ENCODE measurements around the gene VHLL. TPM values are rescaled to one million over a fixed set of nuclear protein-coding genes. Genes with fewer than 3 reads are reported as not detected.
"Not testable (repeated sequence)": the region's sequence is repeated elsewhere in the genome, so short reads cannot be mapped to it uniquely, and the experiment has no call there.

Gene VHLL
- not detected for total RNA-seq
- polyA plus RNA-seq: not detected
- not detected for total RNA-seq

GRCh38 chr1:156298852-156299357, at the start of gene VHLL:
TSS of gene VHLL (minus strand) at chr1:156299307. CDS start at chr1:156299189, 118 bp downstream.
- no peak for ATAC-seq
- CTCF ChIA-PET: no interaction called here

GRCh38 chr1:156347331-156347730, 48.2 kb upstream of the VHLL start:
- H3K27ac Mint-ChIP-seq: no peak overlapping the region
- Histone ChIP-seq H3K4me1 (ENCODE audit: control insufficient read depth in 2 of 2, insufficient read depth in 2 of 2, low read length in 2 of 2) (no peaks in the 10 kb centered on the region), H3K4me3 (ENCODE audit: low read length) (no peak overlapping the region), H3K36me3 (ENCODE audit: control insufficient read depth in 2 of 3, insufficient read depth in 3 of 3, low read length in 3 of 3) (no peaks in the 10 kb centered on the region), H3K27me3 (ENCODE audit: control insufficient read depth in 2 of 2, insufficient read depth in 2 of 2, low read length in 2 of 2) (no peaks in the 10 kb centered on the region), H3K27ac (ENCODE audit: low read depth, low read length) (no peak overlapping the region), H3K9me3 (ENCODE audit: control insufficient read depth in 2 of 3, low read length in 3 of 3) (no peaks in the 10 kb centered on the region)
- no peak overlapping the region for H3K4me3 Mint-ChIP-seq
- POLR2A ChIA-PET: no interaction called here
- CTCF ChIA-PET: no interaction called here
- intact Hi-C loops (cut with micrococcal nuclease): no loop called here
- no peaks in the 10 kb centered on the region for H3K9me3 Mint-ChIP-seq
- H3K4me1 Mint-ChIP-seq: peaks cover 0 to 5% (median 0%) of the 10 kb centered on the region in 7 donors
- no peaks in the 10 kb centered on the region for H3K36me3 Mint-ChIP-seq
- peaks cover 0 to 57% (median 8%) of the 10 kb centered on the region in 5 donors for H3K27me3 Mint-ChIP-seq
- ATAC-seq (no peak), DNase-seq (no peak)

More at GRCh38 chr1:156298852-156299357, at the start of gene VHLL:
- H3K4me3 Mint-ChIP-seq: no peak within 1 kb of the TSS
- H3K4me3 ChIP-seq (ENCODE audit: low read length): no peak within 1 kb of the TSS
- H3K27ac Mint-ChIP-seq: peak within 1 kb of the TSS in 1 of 9 donors; percentile 10
- no peak for DNase-seq
- H3K4me1 Mint-ChIP-seq: peaks cover 7 to 25% (median 19%) of the 10 kb centered on the region in 7 donors
- peaks cover 9 to 13% of the 10 kb centered on the region in 2 donors for H3K4me1 ChIP-seq (ENCODE audit: control insufficient read depth in 2 of 2, insufficient read depth in 2 of 2, low read length in 2 of 2)
- no peak within 1 kb of the TSS for H3K27ac ChIP-seq (ENCODE audit: low read depth, low read length)
- H3K27me3 ChIP-seq (ENCODE audit: control insufficient read depth in 2 of 2, insufficient read depth in 2 of 2, low read length in 2 of 2): no peaks in the 10 kb centered on the region
- POLR2A ChIA-PET: no interaction called here
- no peaks in the 10 kb centered on the region for H3K9me3 Mint-ChIP-seq
- no peaks in the 10 kb centered on the region for H3K36me3 Mint-ChIP-seq
- no peaks in the 10 kb centered on the region for H3K9me3 ChIP-seq (ENCODE audit: control insufficient read depth in 2 of 3, low read length in 3 of 3)
- peaks cover 0 to 4% (median 0%) of the 10 kb centered on the region in 3 experiments for H3K36me3 ChIP-seq (ENCODE audit: control insufficient read depth in 2 of 3, insufficient read depth in 3 of 3, low read length in 3 of 3)
- intact Hi-C loops (cut with micrococcal nuclease): no loop called here
- H3K27me3 Mint-ChIP-seq: no peaks in the 10 kb centered on the region

GRCh38 chr1:156346636-156347035, 47.5 kb upstream of the VHLL start:
- H3K9me3 ChIP-seq (ENCODE audit: control insufficient read depth in 2 of 3, low read length in 3 of 3): no peaks in the 10 kb centered on the region
- Mint-ChIP-seq H3K4me1 (peaks cover 0 to 5% (median 0%) of the 10 kb centered on the region in 7 donors), H3K27me3 (peaks cover 0 to 55% (median 8%) of the 10 kb centered on the region in 5 donors), H3K27ac (no peak overlapping the region), H3K9me3 (no peaks in the 10 kb centered on the region), H3K36me3 (no peaks in the 10 kb centered on the region), H3K4me3 (no peak overlapping the region)
- no peaks in the 10 kb centered on the region for H3K27me3 ChIP-seq (ENCODE audit: control insufficient read depth in 2 of 2, insufficient read depth in 2 of 2, low read length in 2 of 2)
- DNase-seq (no peak), ATAC-seq (no peak)
- CTCF ChIA-PET: interaction anchor here (0.6 kb wide), 1 partner anchor 259 kb away, joined by 4 read pairs; no protein-coding TSS in a partner anchor
- H3K36me3 ChIP-seq (ENCODE audit: control insufficient read depth in 2 of 3, insufficient read depth in 3 of 3, low read length in 3 of 3): no peaks in the 10 kb centered on the region
- H3K4me1 ChIP-seq (ENCODE audit: control insufficient read depth in 2 of 2, insufficient read depth in 2 of 2, low read length in 2 of 2): no peaks in the 10 kb centered on the region
- intact Hi-C loops (cut with micrococcal nuclease): no loop called here
- no peak overlapping the region for H3K4me3 ChIP-seq (ENCODE audit: low read length)
- H3K27ac ChIP-seq (ENCODE audit: low read depth, low read length): no peak overlapping the region
- POLR2A ChIA-PET: no interaction called here

- H3K9me3 ChIP-seq (ENCODE audit: control insufficient read depth in 2 of 3, low read length in 3 of 3); H3K36me3 Mint-ChIP-seq; H3K9me3 Mint-ChIP-seq; H3K4me1 ChIP-seq (ENCODE audit: control insufficient read depth in 2 of 2, insufficient read depth in 2 of 2, low read length in 2 of 2); H3K4me1 Mint-ChIP-seq; H3K36me3 ChIP-seq (ENCODE audit: control insufficient read depth in 2 of 3, insufficient read depth in 3 of 3, low read length in 3 of 3); DNase-seq; H3K27me3 ChIP-seq (ENCODE audit: control insufficient read depth in 2 of 2, insufficient read depth in 2 of 2, low read length in 2 of 2); H3K27ac ChIP-seq (ENCODE audit: low read depth, low read length); ATAC-seq; POLR2A ChIA-PET; H3K27ac Mint-ChIP-seq; H3K4me3 Mint-ChIP-seq; intact Hi-C loops (cut with micrococcal nuclease); H3K4me3 ChIP-seq (ENCODE audit: low read length): not testable (repeated sequence)
- CTCF ChIA-PET: interaction anchor here (0.6 kb wide), 2 partner anchors 259 to 441 kb away, joined by 4 read pairs; no protein-coding TSS in a partner anchor
- H3K27me3 Mint-ChIP-seq: peaks cover 0 to 49% (median 8%) of the 10 kb centered on the region in 5 donors
Observed at GRCh38 chr1:156346035-156346434, 46.9 kb upstream of the VHLL start.

- no peaks in the 10 kb centered on the region for H3K9me3 ChIP-seq (ENCODE audit: control insufficient read depth in 2 of 3, low read length in 3 of 3)
- H3K9me3 Mint-ChIP-seq: no peaks in the 10 kb centered on the region
- intact Hi-C loops (cut with micrococcal nuclease): no loop called here
- no peaks in the 10 kb centered on the region for H3K4me1 ChIP-seq (ENCODE audit: control insufficient read depth in 2 of 2, insufficient read depth in 2 of 2, low read length in 2 of 2)
- no peaks in the 10 kb centered on the region for H3K27me3 ChIP-seq (ENCODE audit: control insufficient read depth in 2 of 2, insufficient read depth in 2 of 2, low read length in 2 of 2)
- no peak overlapping the region for H3K4me3 Mint-ChIP-seq
- no peaks in the 10 kb centered on the region for H3K36me3 Mint-ChIP-seq
- H3K36me3 ChIP-seq (ENCODE audit: control insufficient read depth in 2 of 3, insufficient read depth in 3 of 3, low read length in 3 of 3): no peaks in the 10 kb centered on the region
- ChIA-PET POLR2A (no interaction called here), CTCF (interaction anchor here (1.2 kb wide), 1 partner anchor 11 kb away, joined by 3 read pairs; no protein-coding TSS in a partner anchor)
- H3K27ac Mint-ChIP-seq: no peak overlapping the region
- no peak overlapping the region for H3K4me3 ChIP-seq (ENCODE audit: low read length)
- no peak for ATAC-seq
- DNase-seq: no peak
- H3K27ac ChIP-seq (ENCODE audit: low read depth, low read length): no peak overlapping the region
- peaks cover 0 to under 1% (median 0%) of the 10 kb centered on the region in 7 donors for H3K4me1 Mint-ChIP-seq
- peaks cover 0 to 48% (median 8%) of the 10 kb centered on the region in 5 donors for H3K27me3 Mint-ChIP-seq
Observed at GRCh38 chr1:156344409-156344808, 45.3 kb upstream of the VHLL start.

- POLR2A ChIA-PET: no interaction called here
- ATAC-seq (no peak), DNase-seq (no peak)
- Histone ChIP-seq H3K4me1 (ENCODE audit: control insufficient read depth in 2 of 2, insufficient read depth in 2 of 2, low read length in 2 of 2) (peaks cover under 1% of the 10 kb centered on the region in 2 donors), H3K27me3 (ENCODE audit: control insufficient read depth in 2 of 2, insufficient read depth in 2 of 2, low read length in 2 of 2) (no peaks in the 10 kb centered on the region), H3K4me3 (ENCODE audit: low read length) (no peak overlapping the region), H3K27ac (ENCODE audit: low read depth, low read length) (no peak overlapping the region), H3K9me3 (ENCODE audit: control insufficient read depth in 2 of 3, low read length in 3 of 3) (no peaks in the 10 kb centered on the region), H3K36me3 (ENCODE audit: control insufficient read depth in 2 of 3, insufficient read depth in 3 of 3, low read length in 3 of 3) (no peaks in the 10 kb centered on the region)
- CTCF ChIA-PET: no interaction called here
- Mint-ChIP-seq H3K4me3 (no peak overlapping the region), H3K4me1 (peaks cover 0 to 16% (median 11%) of the 10 kb centered on the region in 7 donors), H3K36me3 (peaks cover 0 to 2% (median 0%) of the 10 kb centered on the region in 5 donors), H3K27me3 (peaks cover 0 to 38% (median 8%) of the 10 kb centered on the region in 5 donors), H3K27ac (no peak overlapping the region), H3K9me3 (no peaks in the 10 kb centered on the region)
- intact Hi-C loops (cut with micrococcal nuclease): no loop called here
Observed at GRCh38 chr1:156342166-156342955, 43.3 kb upstream of the VHLL start.
